Left lung (tissue), 10 donors: ENCODE measurements around the gene AGL. TPM values are rescaled to one million over a fixed set of nuclear protein-coding genes. Genes with fewer than 3 reads are reported as not detected.
"Not testable (repeated sequence)": the region's sequence is repeated elsewhere in the genome, so short reads cannot be mapped to it uniquely, and the experiment has no call there.

Experiments
- ATAC-seq: fragments of 200-7000 bp; cut with Tn5 transposase; one replicate; pipeline ENCODE4 v1.9.1; 2020; ENCODE audit warnings: moderate library complexity
- DNase-seq, 4 donors: peaks; one replicate each; pipeline ENCODE4 v3.0.0-alpha.2; 2013 to 2020
- H3K27ac ChIP-seq, 2 donors: fragments of 200-600 bp; sonication (generic) in 1 of 2; one replicate each; pipeline versions ENCODE4 v1.5.0 to v1.8.0; 2020 to 2021
- H3K27me3 ChIP-seq, 2 donors: fragments of 200-600 bp; sonication (generic) in 1 of 2; one replicate each; pipeline versions ENCODE4 v1.5.0 to v1.8.0; 2020 to 2021
- H3K36me3 ChIP-seq, 2 donors: fragments of 200-600 bp; sonication (generic) in 1 of 2; one replicate each; pipeline versions ENCODE4 v1.5.0 to v1.8.0; 2020 to 2021
- H3K4me1 ChIP-seq, 2 donors: fragments of 200-600 bp; one replicate each; pipeline ENCODE4 v1.8.0; 2021
- H3K4me3 ChIP-seq, 2 donors: fragments of 200-600 bp; sonication (generic) in 1 of 2; one replicate each; pipeline versions ENCODE4 v1.5.0 to v1.8.0; 2020 to 2021; ENCODE audit warnings: mild to moderate bottlenecking in 1 of 2
- H3K9me3 ChIP-seq, 2 donors: fragments of 200-600 bp; sonication (generic) in 1 of 2; one replicate each; pipeline versions ENCODE4 v1.5.0 to v1.8.0; 2020 to 2021
- CTCF ChIP-seq, 2 donors: fragments of 200-600 bp; sonication (generic) in 1 of 2; IDR thresholded peaks; one replicate each; pipeline versions ENCODE4 v1.5.0 to v1.8.0; 2021; ENCODE audit warnings: antibody characterized with exemption in 2 of 2
- intact Hi-C, 2 donors: fragments of 100-400 bp; cut with DNase I; formaldehyde crosslinking; loops; one replicate each; pipeline versions ENCODE4 v1.11.2 to v1.14.2; 2022
- polyA plus RNA-seq, 6 donors: library from polyadenylated mRNA; unstranded; fragments of 120-200 nt; gene quantifications; one replicate each; pipeline ENCODE4 v1.2.1, GENCODE V29; 2013; ENCODE audit not compliant: insufficient read length in 6 of 6
- total RNA-seq, 2 donors: library from RNA; stranded (reverse); fragmentation: NEBNext Ultra II Directional; extraction: Animal tissue kit (Norgen Biotek cat#: 25700); gene quantifications; one replicate each; pipeline ENCODE4 v1.2.1, GENCODE V29; 2021
- donor health status: DM: no; HTN: yes; CAD: no.
- donor health status: DM: no; HTN: no; CAD: no.

Gene AGL
- total and polyA plus RNA-seq, 8 donors = 16.9 to 38.4 (median 22.0) TPM

- peak within 1 kb of the TSS; percentile 68 to 84 for H3K27ac ChIP-seq
- no peaks in the 10 kb centered on the region for H3K9me3 ChIP-seq
- H3K27me3 ChIP-seq = no peaks in the 10 kb centered on the region
- no peak for TF ChIP-seq CTCF (IDR thresholded peaks at IDR 0.05)
- intact Hi-C loops = no loop called here
- H3K36me3 ChIP-seq = no peaks in the 10 kb centered on the region
- ATAC-seq = peak; percentile 93
- peaks cover 9 to 31% of the 10 kb centered on the region in 2 donors for H3K4me1 ChIP-seq
- peak within 1 kb of the TSS; percentile 73 to 83 for H3K4me3 ChIP-seq
- peak; percentile 68 to 96 (median 81) for DNase-seq
Observed at GRCh38 chr1:99969729-99970621, 119.8 kb downstream of the AGL start, which contains the start of gene SLC35A3. SLC35A3 (plus strand) TSS chr1:99969996; CDS start chr1:99993555, 23,559 bp downstream.

GRCh38 chr1:99970713-99971255 lies 120.6 kb downstream of the AGL start:
- peak overlapping the region; percentile 68 to 84 for H3K27ac ChIP-seq
- H3K27me3 ChIP-seq = no peaks in the 10 kb centered on the region
- no peaks in the 10 kb centered on the region for H3K36me3 ChIP-seq
- peaks cover 9 to 31% of the 10 kb centered on the region in 2 donors for H3K4me1 ChIP-seq
- DNase-seq (no peak), ATAC-seq (no peak)
- no peak for TF ChIP-seq CTCF (IDR thresholded peaks at IDR 0.05)
- peak overlapping the region; percentile 73 to 83 for H3K4me3 ChIP-seq
- no peaks in the 10 kb centered on the region for H3K9me3 ChIP-seq
- intact Hi-C loops = no loop called here

- peaks cover 9 to 31% of the 10 kb centered on the region in 2 donors for H3K4me1 ChIP-seq
- H3K36me3 ChIP-seq, H3K4me3 ChIP-seq, H3K27me3 ChIP-seq, intact Hi-C loops, DNase-seq, H3K9me3 ChIP-seq, ATAC-seq: not testable (repeated sequence)
- H3K27ac ChIP-seq = peak overlapping the region in 1 of 2 donors; percentile 7
Observed at GRCh38 chr1:99972066-99972465, 121.9 kb downstream of the AGL start.

Other genes starting within 250 kb of the AGL start
- gene PALMD, start 204.2 kb upstream of the AGL start, total RNA-seq = 10 to 100 TPM; 14.3 to 22.5 TPM
- gene PALMD, start 204.2 kb upstream of the AGL start, polyA plus RNA-seq = 10 to 100 TPM; 25.1 to 29.9 (median 27.2) TPM
- gene FRRS1, start 83.7 kb upstream of the AGL start, total RNA-seq = 10 to 100 TPM; 12.3 to 15.1 TPM
- 10 to 100 TPM in 5 of 6 donors, 1 to 10 TPM in 1; 8.0 to 14.2 (median 12.1) TPM for gene FRRS1, start 83.7 kb upstream of the AGL start, polyA plus RNA-seq
- 10 to 100 TPM; 32.1 to 43.1 TPM for gene SLC35A3, start 119.6 kb downstream of the AGL start, total RNA-seq
- gene SLC35A3, start 119.6 kb downstream of the AGL start, polyA plus RNA-seq = 10 to 100 TPM; 26.4 to 35.0 (median 30.0) TPM